Activated B cell treated with CpG ODN at 0.5 μM for 24 hours (primary cell): ENCODE measurements around the gene KLHDC3. TPM values are rescaled to one million over a fixed set of nuclear protein-coding genes. Genes with fewer than 3 reads are reported as not detected.
"Not testable (repeated sequence)": the region's sequence is repeated elsewhere in the genome, so short reads cannot be mapped to it uniquely, and the experiment has no call there.

Experiments used
- ATAC-seq: fragments of 200-7000 bp; cut with Tn5 transposase; one replicate; pipeline ENCODE4 v1.10.0; 2021; ENCODE audit warnings: low read depth, mild to moderate bottlenecking, moderate library complexity
- CTCF ChIA-PET: fragments of 350-600 bp; sonication (Branson Sonifier 250); formaldehyde crosslinking; loops from one replicate; lab custom pipeline; 2021; ENCODE audit warnings: antibody characterized with exemption; lab: Charles Lee
- POLR2A ChIA-PET: fragments of 350-600 bp; sonication (Branson Sonifier 250); formaldehyde crosslinking; loops from one replicate; lab custom pipeline; 2021; ENCODE audit warnings: antibody characterized with exemption; lab: Charles Lee
- DNase-seq: peaks from one replicate; pipeline ENCODE4 v3.0.0; 2022
- H3K27ac Mint-ChIP-seq: one replicate; pipeline ENCODE4 v1.8.0; 2020; ENCODE audit warnings: mixed read lengths
- H3K27me3 Mint-ChIP-seq: one replicate; pipeline ENCODE4 v1.8.0; 2021; ENCODE audit warnings: mixed read lengths
- H3K36me3 Mint-ChIP-seq: one replicate; pipeline ENCODE4 v1.8.0; 2021; ENCODE audit warnings: low read depth, mixed read lengths
- H3K4me1 Mint-ChIP-seq: one replicate; pipeline ENCODE4 v1.8.0; 2021; ENCODE audit warnings: mixed read lengths
- H3K4me3 Mint-ChIP-seq: one replicate; pipeline ENCODE4 v1.8.0; 2020; ENCODE audit warnings: mild to moderate bottlenecking, mixed read lengths
- H3K9me3 Mint-ChIP-seq: one replicate; pipeline ENCODE4 v1.8.0; 2020; ENCODE audit warnings: mixed read lengths
- intact Hi-C: fragments of 100-400 bp; cut with micrococcal nuclease; formaldehyde crosslinking; loops from one replicate; pipeline ENCODE4 v1.15.1; 2024
- total RNA-seq: library from RNA; stranded (reverse); gene quantifications from 2 replicates; pipeline ENCODE4 v1.2.3, GENCODE V29; 2022
- TF ChIP-seq, protein P1 (sequence below): fragments of 200-600 bp; IDR thresholded peaks from one replicate; pipeline ENCODE4 v1.8.0; 2022; ENCODE audit warnings: antibody characterized with exemption, mild to moderate bottlenecking

The KLHDC3 gene
- total RNA-seq, 1 donor from 2014 or later = 36.7 TPM

DNA sequence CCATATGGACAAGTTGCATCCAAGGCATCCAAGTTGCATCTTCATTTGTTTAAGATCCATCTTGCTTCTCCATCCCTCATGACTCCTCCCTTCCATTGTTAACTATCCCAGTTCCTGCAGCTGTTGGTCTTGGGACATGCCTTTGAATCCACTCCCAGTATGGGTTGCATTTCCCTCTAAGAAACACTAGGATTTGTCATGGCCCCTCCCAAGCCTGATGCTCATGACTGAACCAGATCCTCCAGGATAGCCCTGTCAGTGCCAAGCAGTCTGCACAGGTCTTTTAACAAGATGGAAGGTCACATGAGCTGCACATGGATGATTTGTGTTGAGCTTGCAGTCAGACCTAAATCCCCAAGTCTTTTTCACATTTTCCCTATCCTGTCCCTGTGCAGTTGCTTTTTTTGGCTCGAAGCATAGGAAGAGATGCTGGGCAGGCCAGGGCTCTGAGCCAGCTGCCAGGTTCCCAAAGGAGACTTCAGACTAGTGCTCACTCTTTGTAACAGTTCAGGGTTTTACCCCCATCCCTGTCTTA, 25.5 kb upstream of the KLHDC3 start:
- Mint-ChIP-seq H3K27me3 (no peaks in the 10 kb centered on the region), H3K27ac (no peak overlapping the region)

DNA sequence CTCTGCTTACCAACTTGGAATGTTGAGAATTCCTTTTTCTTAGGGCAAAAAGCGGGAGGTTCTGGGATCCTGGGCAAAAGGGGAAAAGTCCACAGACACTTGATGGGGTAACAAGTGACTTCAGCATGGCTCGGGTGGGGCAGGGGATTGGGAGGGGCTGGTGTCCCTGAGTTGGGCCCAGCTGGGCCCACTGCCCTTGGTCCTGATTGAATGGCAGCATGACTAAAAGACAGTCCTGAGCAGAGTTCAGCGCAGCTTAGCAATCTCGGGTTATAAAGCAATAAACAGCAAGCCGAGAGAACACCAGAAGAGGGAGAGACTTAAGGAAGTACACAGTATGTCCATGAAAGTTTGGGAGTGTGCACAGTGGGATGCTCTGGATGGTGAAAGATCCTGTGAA, 24.1 kb upstream of the KLHDC3 start:
- ChIA-PET CTCF (no interaction called here), POLR2A (no interaction called here)
- Mint-ChIP-seq H3K27ac (no peak overlapping the region), H3K9me3 (no peaks in the 10 kb centered on the region), H3K27me3 (no peaks in the 10 kb centered on the region), H3K4me3 (no peak overlapping the region), H3K36me3 (peaks cover 30% of the 10 kb centered on the region), H3K4me1 (peaks cover 26% of the 10 kb centered on the region)
- DNase-seq = no peak
- no peak for ATAC-seq
- intact Hi-C loops = no loop called here
- TF ChIP-seq, protein P1, sequence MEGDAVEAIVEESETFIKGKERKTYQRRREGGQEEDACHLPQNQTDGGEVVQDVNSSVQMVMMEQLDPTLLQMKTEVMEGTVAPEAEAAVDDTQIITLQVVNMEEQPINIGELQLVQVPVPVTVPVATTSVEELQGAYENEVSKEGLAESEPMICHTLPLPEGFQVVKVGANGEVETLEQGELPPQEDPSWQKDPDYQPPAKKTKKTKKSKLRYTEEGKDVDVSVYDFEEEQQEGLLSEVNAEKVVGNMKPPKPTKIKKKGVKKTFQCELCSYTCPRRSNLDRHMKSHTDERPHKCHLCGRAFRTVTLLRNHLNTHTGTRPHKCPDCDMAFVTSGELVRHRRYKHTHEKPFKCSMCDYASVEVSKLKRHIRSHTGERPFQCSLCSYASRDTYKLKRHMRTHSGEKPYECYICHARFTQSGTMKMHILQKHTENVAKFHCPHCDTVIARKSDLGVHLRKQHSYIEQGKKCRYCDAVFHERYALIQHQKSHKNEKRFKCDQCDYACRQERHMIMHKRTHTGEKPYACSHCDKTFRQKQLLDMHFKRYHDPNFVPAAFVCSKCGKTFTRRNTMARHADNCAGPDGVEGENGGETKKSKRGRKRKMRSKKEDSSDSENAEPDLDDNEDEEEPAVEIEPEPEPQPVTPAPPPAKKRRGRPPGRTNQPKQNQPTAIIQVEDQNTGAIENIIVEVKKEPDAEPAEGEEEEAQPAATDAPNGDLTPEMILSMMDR = no peak

More for the DNA sequence above, 25.5 kb upstream of the KLHDC3 start:
- CTCF ChIA-PET = no interaction called here
- POLR2A ChIA-PET = interaction anchor here (1.1 to 1.9 kb wide), 2 partner anchors 9 to 58 kb away, joined by 5 to 11 read pairs; partner anchors contain the start of gene PEX6
- intact Hi-C loops = no loop called here
- TF ChIP-seq, protein P1 = no peak
- no peak overlapping the region for H3K4me3 Mint-ChIP-seq
- H3K36me3 Mint-ChIP-seq = peaks cover 28% of the 10 kb centered on the region
- H3K4me1 Mint-ChIP-seq = peaks cover 34% of the 10 kb centered on the region
- DNase-seq = no peak
- no peaks in the 10 kb centered on the region for H3K9me3 Mint-ChIP-seq
- no peak for ATAC-seq

DNA sequence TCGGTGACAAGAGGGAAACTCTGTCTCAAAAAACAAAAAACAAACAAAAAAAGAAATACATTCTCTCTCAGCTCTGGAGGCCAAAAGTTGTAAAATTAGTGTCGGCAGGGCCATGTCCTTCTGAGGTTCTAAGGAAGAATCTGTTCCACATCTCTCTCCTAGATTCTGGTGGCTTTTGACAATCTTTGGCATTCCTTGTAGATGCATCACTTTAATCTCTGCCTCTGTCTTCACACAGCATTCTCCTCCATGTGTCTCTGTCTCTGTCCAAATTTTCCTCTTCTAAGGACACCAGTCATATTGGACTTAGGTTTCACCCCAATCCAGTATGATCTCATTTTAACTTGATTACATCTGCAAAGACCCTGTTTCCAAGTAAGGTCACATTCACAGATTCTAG, 20.6 kb upstream of the KLHDC3 start:
- H3K27ac Mint-ChIP-seq = no peak overlapping the region
- CTCF ChIA-PET = no interaction called here
- DNase-seq (no peak), ATAC-seq (no peak)
- peaks cover 23% of the 10 kb centered on the region for H3K36me3 Mint-ChIP-seq
- peaks cover 2% of the 10 kb centered on the region for H3K4me1 Mint-ChIP-seq
- POLR2A ChIA-PET = no interaction called here
- intact Hi-C loops = no loop called here
- H3K27me3 Mint-ChIP-seq = no peaks in the 10 kb centered on the region
- H3K9me3 Mint-ChIP-seq = no peaks in the 10 kb centered on the region
- H3K4me3 Mint-ChIP-seq = no peak overlapping the region
- TF ChIP-seq, protein P1 = no peak

DNA sequence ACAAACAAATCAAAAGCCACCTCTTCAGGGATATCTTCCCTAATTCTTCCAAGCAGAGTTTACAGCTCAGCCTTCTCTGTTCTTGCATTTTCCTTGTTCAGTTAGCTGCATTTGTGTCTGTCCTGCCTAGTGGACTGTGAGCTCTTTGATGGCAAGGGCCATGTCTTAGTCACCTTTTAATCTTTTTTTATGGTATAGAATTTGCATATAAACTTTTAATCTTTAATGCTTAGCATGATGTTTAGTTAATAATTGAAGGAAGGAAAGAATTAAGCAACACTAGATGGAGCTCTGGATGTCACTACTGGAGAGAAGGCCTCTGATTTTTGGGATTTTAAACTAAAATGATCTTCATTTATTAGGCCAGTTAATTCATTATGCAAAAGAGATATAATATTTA, 17.5 kb upstream of the KLHDC3 start:
- H3K36me3 Mint-ChIP-seq = peaks cover 8% of the 10 kb centered on the region
- DNase-seq (no peak), ATAC-seq (no peak)
- ChIA-PET POLR2A (interaction anchor here (0.7 to 2.4 kb wide), 4 partner anchors 11 to 250 kb away, joined by 3 to 7 read pairs (median 4); partner anchors contain the start of gene PPP2R5D), CTCF (no interaction called here)
- no peaks in the 10 kb centered on the region for H3K9me3 Mint-ChIP-seq
- no peak overlapping the region for H3K27ac Mint-ChIP-seq
- no peak overlapping the region for H3K4me3 Mint-ChIP-seq
- intact Hi-C loops = no loop called here
- TF ChIP-seq, protein P1 = no peak
- H3K4me1 Mint-ChIP-seq = peaks cover 2% of the 10 kb centered on the region
- no peaks in the 10 kb centered on the region for H3K27me3 Mint-ChIP-seq

DNA sequence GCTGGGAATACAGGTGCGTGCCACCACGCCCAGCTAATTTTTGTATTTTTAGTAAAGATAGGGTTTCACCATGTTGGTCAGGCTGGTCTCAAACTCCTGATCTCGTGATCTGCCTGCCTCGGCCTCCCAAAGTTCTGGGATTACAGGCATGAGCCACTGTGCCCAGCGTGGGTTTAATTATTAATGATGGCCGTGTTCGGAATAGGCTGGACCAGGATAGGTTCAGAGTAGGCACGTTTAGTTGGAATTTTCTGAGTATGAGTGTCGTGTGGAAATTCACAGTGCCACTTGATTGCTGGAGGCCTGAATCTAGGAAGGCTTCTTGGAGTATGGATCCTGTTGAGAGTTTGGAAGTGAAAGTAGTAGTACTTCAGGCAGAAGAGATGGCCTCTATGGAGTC, 15.8 kb upstream of the KLHDC3 start:
- DNase-seq, POLR2A ChIA-PET, H3K27ac Mint-ChIP-seq, H3K9me3 Mint-ChIP-seq, H3K27me3 Mint-ChIP-seq, H3K4me3 Mint-ChIP-seq, ATAC-seq, H3K36me3 Mint-ChIP-seq, intact Hi-C loops, H3K4me1 Mint-ChIP-seq, CTCF ChIA-PET: not testable (repeated sequence)
